Activated naive CD8-positive, alpha-beta T cell treated with anti-CD3 and anti-CD28 coated beads for 36 hours (primary cell): ENCODE measurements around the gene POU6F2. TPM values are rescaled to one million over a fixed set of nuclear protein-coding genes. Genes with fewer than 3 reads are reported as not detected.
A peak's percentile ranks its signal among the peaks of the same experiment; 100 is the strongest.

Source experiments
- DNase-seq: peaks from one replicate; pipeline ENCODE4 v3.0.0; 2021
- H3K27ac Mint-ChIP-seq: one replicate; pipeline ENCODE4 v1.8.0; 2022; ENCODE audit warnings: mild to moderate bottlenecking, moderate library complexity, mixed read lengths
- H3K27me3 Mint-ChIP-seq: one replicate; pipeline ENCODE4 v1.8.0; 2022; ENCODE audit warnings: mild to moderate bottlenecking, mixed read lengths
- H3K36me3 Mint-ChIP-seq: one replicate; pipeline ENCODE4 v1.8.0; 2021; ENCODE audit warnings: mild to moderate bottlenecking, mixed read lengths
- H3K4me1 Mint-ChIP-seq: one replicate; pipeline ENCODE4 v1.8.0; 2021; ENCODE audit warnings: mixed read lengths
- H3K4me3 Mint-ChIP-seq: one replicate; pipeline ENCODE4 v1.8.0; 2022; ENCODE audit warnings: mild to moderate bottlenecking, moderate library complexity, mixed read lengths
- H3K9me3 Mint-ChIP-seq: one replicate; pipeline ENCODE4 v1.8.0; 2022; ENCODE audit warnings: mixed read lengths
- total RNA-seq, 2 experiments: library from RNA; stranded (reverse); gene quantifications; one replicate each; pipeline ENCODE4 v1.2.3, GENCODE V29; 2021

POU6F2 gene
- total RNA-seq, 2 experiments from 2014 or later: not detected

DNA sequence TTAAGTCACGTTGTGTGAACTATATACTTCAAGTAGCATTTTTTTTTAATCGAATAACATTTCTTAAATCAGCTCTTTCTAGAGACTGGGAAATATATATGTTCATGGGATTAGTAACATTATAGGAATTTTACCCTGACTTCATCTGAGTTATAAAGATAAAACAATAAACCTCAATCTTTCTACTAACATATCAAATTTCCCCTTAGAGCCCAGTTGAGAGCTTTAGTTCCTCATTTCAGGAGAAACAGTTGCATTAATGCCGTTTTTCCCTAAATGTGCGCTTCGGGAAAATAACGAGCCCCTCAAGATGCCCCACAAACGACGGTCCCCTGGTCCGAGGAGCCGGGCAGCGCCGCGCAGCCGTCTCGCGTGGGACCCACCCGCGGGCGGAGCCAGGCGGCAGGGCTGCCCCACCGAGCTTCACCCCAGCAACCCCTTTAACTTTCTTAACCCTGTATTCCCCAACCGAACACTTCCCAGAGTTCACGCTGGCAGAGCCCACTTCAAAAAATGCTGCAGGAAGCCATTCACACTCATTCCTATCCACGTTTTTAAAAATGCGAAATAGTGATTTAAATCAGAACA is 436.0 kb downstream of the POU6F2 start:
- no peaks in the 10 kb centered on the region for H3K9me3 Mint-ChIP-seq
- H3K27me3 Mint-ChIP-seq: peaks cover 48% of the 10 kb centered on the region
- H3K27ac Mint-ChIP-seq: no peak overlapping the region
- no peaks in the 10 kb centered on the region for H3K36me3 Mint-ChIP-seq
- peaks cover 4% of the 10 kb centered on the region for H3K4me1 Mint-ChIP-seq
- DNase-seq: no peak
- H3K4me3 Mint-ChIP-seq: peak overlapping the region; percentile 73

DNA sequence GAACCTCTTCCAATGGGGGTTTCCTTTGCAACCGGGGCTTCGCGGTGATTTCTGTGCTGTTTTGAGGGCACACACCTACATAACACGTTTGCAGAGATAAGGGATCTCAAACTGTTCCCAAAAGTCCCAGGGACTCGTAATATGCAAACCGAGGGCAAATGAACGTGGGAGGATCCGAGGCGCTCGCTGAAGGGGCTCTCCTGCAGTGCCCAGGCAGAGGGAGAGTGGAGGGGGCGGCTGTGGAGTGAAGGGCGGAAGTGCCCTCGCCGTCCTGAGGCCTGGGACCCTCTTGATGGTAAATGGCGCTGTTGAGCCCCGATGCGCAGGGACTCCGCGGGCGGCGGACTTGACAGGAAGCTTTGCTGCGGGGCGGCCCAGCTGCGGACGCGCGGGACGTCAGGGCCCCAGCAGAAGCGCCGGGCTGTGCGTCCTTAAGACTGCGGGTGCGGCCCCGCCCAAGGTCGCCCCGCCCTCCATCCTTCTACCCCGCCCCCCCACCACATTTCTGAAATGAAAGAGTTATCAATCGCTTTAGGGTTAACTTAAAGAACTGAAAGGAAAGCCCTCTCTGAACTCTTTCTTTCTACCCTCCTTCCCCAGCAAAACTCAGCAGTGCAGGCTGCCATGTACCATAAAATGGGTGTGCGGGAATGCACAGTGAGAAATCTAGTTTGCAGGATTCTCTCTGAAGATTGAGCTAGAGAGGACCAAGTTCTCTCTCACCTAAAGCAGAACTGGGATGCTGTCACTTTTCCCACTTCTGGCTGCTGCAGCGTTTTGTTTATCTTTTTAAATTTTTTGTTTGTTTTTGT is 436.7 kb downstream of the POU6F2 start:
- peak; percentile 65 for DNase-seq
- no peak overlapping the region for H3K27ac Mint-ChIP-seq
- no peaks in the 10 kb centered on the region for H3K36me3 Mint-ChIP-seq
- peaks cover 52% of the 10 kb centered on the region for H3K27me3 Mint-ChIP-seq
- H3K4me1 Mint-ChIP-seq: peaks cover 4% of the 10 kb centered on the region
- H3K9me3 Mint-ChIP-seq: no peaks in the 10 kb centered on the region
- H3K4me3 Mint-ChIP-seq: peak overlapping the region; percentile 73

DNA sequence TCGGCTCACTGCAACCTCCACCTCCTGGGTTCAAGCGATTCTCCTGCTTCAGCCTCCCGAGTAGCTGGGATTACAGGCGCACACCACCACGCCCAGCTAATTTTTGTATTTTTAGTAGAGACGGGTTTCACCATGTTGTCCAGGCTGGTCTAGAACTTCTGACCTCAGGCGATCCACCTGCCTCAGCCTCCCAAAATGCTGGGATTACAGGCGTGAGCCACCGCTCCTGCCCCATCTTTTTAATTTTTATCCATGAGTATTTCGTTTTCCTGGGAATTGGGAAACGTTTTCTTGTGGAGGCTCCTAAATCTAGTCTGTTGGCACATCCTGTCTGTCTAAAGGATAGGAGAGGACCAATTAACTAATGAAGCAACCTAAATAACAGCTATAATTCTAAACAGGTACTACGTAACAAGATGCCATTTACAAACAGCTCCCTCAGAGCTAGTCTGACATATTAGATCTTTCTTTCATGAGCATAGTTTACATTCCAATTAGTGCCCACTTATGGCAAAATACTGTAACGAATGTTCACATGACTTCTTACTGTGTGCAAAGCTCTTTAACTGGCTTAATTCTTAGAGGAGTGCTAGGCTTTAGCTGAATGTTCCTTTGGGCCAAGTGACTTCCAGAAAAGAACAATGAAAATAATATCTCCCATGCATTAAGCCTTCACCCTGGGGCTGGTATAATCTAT is 437.5 kb downstream of the POU6F2 start:
- DNase-seq: no peak
- Mint-ChIP-seq H3K4me3 (peak overlapping the region; percentile 73), H3K9me3 (no peaks in the 10 kb centered on the region), H3K27me3 (peaks cover 51% of the 10 kb centered on the region), H3K4me1 (peaks cover 4% of the 10 kb centered on the region), H3K27ac (no peak overlapping the region), H3K36me3 (no peaks in the 10 kb centered on the region)

DNA sequence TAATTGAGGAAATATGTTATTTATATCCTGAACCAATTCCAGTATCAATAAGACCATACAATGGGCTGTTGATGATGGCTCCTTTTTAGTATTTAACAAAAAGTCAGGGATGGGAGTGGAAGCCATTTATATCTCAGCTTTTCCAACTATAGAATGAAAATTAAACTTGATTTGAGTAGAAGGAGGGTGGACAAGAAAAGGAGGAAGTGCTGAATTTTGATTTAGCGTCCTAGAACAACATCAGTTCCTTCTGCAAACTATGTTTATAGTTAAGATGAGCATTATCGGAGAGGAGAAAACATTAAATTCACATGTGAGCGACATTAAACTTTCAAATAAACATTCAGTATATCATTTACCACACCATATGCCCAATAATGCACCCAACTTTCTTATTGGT is 439.2 kb downstream of the POU6F2 start:
- Mint-ChIP-seq H3K4me1 (peaks cover 4% of the 10 kb centered on the region), H3K36me3 (no peaks in the 10 kb centered on the region)

DNA sequence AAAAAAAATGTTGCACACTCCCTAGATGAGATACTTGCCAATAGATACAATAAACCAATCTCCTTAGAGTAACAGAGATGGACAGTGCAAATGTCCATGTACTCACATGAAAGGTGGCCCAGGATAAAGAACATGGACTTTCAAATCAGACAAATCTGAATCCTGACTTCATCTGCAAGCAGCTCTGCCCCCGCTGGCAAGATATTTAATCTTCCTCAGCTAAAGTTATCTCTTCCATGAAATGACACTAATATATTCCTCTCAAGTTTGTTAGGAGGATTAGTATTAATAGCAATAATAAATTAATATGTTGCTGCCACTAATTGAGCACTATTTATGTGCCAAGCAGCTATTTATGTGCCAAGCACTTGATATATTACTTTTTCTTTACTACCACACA is 439.9 kb downstream of the POU6F2 start:
- Mint-ChIP-seq H3K36me3 (no peaks in the 10 kb centered on the region), H3K4me3 (no peak overlapping the region), H3K27ac (no peak overlapping the region), H3K27me3 (peaks cover 46% of the 10 kb centered on the region), H3K9me3 (no peaks in the 10 kb centered on the region), H3K4me1 (peaks cover 4% of the 10 kb centered on the region)
- no peak for DNase-seq

More for the DNA sequence above, 439.2 kb downstream of the POU6F2 start:
- Mint-ChIP-seq H3K27ac (no peak overlapping the region), H3K27me3 (peaks cover 46% of the 10 kb centered on the region), H3K9me3 (no peaks in the 10 kb centered on the region), H3K4me3 (no peak overlapping the region)
- no peak for DNase-seq

DNA sequence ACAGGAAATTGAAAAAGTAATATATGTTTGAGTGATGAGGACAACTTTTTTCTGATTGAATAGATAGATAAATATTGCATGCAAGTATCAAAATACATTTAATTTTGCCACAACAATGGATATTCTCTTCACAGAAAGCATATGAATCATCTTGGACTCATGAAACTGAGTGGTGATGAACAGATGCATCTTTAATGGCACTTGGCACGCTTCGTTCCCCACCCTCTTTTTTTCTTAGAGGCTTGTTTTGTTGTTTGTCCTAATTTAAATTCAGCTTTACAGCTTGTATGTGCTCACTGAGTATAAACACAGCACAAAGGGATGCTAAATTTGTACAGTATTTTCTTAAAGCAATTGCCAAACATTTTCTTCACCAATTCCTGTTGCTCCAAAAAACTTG is 443.5 kb downstream of the POU6F2 start:
- Mint-ChIP-seq H3K27me3 (peaks cover 31% of the 10 kb centered on the region), H3K9me3 (no peaks in the 10 kb centered on the region), H3K4me1 (no peaks in the 10 kb centered on the region), H3K4me3 (no peak overlapping the region), H3K36me3 (no peaks in the 10 kb centered on the region), H3K27ac (no peak overlapping the region)
- DNase-seq: no peak

DNA sequence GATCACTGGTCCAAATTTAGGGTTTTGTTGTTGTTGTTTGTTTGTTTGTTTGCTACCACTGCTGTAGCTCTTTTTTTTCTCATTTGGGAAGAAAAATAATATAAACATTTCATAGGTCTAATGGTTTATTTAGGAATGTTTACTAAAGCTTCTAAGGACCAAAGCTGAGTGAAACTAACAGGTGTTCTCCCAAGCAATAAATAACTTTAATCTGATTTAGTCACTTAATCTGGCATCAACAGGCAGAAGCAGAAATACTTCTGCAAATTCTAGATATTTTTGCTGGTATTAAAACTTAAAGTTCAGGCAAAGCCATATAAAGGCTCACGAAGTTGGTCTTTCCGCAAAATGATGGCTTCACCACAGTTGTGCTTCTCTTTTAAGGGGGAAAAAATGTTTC is 444.0 kb downstream of the POU6F2 start:
- DNase-seq: no peak
- Mint-ChIP-seq H3K36me3 (no peaks in the 10 kb centered on the region), H3K27me3 (peaks cover 31% of the 10 kb centered on the region), H3K27ac (no peak overlapping the region), H3K9me3 (no peaks in the 10 kb centered on the region), H3K4me3 (no peak overlapping the region), H3K4me1 (no peaks in the 10 kb centered on the region)

DNA sequence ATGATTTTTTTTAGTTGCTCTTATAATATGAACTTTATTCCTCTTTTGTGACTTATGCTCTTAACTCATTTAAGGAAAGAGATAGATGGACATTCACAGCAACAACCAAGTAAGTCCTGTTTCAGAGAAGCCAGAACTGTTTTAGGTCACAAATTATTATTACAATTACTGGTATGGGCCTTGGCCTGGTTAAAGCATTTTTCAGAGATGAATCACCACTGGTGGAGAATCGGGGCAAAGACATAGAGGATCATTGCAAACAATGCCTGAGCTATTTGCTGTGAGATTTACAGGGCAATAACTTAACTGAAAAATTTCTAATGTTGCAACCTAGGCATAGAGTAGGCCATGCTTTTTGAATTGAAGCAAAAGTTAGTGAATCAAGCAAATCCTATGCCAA is 450.5 kb downstream of the POU6F2 start:
- Mint-ChIP-seq H3K36me3 (no peaks in the 10 kb centered on the region), H3K27ac (no peak overlapping the region), H3K27me3 (peaks cover 12% of the 10 kb centered on the region), H3K9me3 (no peaks in the 10 kb centered on the region), H3K4me1 (no peaks in the 10 kb centered on the region), H3K4me3 (no peak overlapping the region)
- DNase-seq: no peak

DNA sequence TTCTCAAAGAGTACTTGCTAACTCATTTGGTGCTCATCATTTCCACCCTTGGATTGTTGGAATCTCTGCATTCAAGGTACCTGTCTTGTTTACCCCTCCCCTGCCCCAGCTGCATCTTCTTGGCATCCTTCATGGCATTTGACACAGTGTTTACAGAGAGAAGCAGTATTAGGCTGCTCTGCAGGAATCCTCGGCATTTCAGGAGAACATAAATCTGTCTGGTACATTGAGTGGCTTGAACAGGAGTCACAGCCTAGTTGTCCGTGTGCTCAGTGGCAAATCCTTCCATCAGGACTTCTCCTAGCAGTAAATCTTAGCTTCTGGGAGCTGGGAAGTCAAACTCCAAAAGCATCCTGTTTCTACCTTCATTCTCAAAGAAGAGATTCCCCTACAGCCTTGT is 451.7 kb downstream of the POU6F2 start:
- no peak overlapping the region for H3K27ac Mint-ChIP-seq
- no peaks in the 10 kb centered on the region for H3K9me3 Mint-ChIP-seq

DNA sequence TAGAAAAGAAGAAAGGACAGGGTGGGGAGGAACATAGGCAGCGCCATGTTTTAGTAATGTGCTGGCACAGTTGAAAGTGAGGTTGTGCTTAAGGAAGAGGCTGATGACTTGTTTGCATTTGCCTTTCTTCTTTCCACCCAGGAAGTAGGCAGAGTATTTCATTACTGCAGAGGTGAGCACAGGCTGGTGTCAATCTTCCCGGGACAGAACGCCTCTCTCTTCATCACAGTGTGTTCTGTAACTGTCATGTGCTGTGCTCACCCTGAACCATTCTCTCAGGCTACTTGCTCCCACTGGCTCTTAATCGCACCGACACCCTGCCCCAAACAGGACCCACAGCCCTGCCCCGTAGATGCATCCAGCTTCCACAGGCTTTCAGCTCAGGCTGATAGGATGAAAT is 452.7 kb downstream of the POU6F2 start:
- Mint-ChIP-seq H3K4me1 (no peaks in the 10 kb centered on the region), H3K36me3 (no peaks in the 10 kb centered on the region), H3K9me3 (no peaks in the 10 kb centered on the region), H3K4me3 (no peak overlapping the region), H3K27me3 (peaks cover 10% of the 10 kb centered on the region), H3K27ac (no peak overlapping the region)
- DNase-seq: no peak

More for the DNA sequence above, 451.7 kb downstream of the POU6F2 start:
- Mint-ChIP-seq H3K27me3 (peaks cover 12% of the 10 kb centered on the region), H3K4me1 (no peaks in the 10 kb centered on the region), H3K36me3 (no peaks in the 10 kb centered on the region), H3K4me3 (no peak overlapping the region)
- no peak for DNase-seq

DNA sequence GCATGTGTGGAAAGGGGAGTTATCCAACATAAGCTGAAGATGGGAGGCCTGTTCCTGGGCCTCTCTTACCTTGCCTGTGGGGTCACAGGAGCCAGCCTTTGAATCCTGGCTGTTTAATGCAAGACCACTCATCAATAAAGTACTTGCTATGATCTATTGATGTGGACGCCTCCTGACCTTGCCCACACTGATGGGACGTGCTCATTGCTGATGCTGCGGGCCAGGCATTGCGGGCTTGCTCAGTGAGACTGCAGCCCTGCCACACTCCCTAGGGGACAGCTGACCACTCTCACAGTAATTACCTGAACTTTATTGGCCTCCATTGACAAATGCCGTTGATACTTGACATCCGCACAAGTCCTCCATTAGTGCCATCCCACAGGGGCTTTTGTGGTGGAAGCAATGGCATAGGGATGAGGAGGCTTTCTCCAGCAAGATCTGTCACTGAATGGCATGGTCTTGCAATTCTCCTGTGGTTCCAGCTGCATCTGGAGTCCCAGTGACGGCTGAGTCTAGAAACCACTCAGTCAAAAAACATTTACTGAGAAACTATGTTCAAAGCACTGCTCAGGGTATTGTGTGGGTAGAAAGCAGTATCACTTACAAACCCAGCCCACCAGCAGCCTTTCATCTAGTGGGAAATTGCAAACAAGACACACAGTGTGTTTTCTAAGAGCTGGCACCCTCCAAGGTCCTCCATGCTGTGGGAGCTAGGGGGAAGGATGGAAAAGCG is 453.4 kb downstream of the POU6F2 start:
- Mint-ChIP-seq H3K4me3 (no peak overlapping the region), H3K27ac (no peak overlapping the region), H3K4me1 (no peaks in the 10 kb centered on the region), H3K36me3 (no peaks in the 10 kb centered on the region), H3K9me3 (no peaks in the 10 kb centered on the region), H3K27me3 (peaks cover 6% of the 10 kb centered on the region)
- DNase-seq: no peak

DNA sequence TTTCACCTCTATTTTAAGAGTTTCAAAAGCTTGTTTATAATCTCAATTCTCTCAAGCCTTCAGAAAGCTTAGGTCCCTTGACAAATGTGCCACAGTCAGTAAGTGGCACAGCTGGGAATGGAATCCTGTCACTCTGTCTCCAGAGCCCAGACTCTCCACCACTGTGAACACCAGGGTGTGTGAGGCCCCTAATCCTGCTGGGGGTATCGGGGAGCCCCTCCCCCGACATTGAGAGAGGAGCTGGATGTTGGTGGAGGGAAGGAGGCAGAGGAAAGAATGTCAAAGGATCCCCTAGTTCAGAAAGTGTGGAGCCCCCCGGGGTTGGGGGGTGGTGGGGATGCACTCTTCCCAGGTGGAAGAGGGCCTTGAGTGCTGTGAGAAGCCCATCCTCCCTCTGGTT is 454.7 kb downstream of the POU6F2 start:
- Mint-ChIP-seq H3K9me3 (no peaks in the 10 kb centered on the region), H3K4me1 (no peaks in the 10 kb centered on the region), H3K27me3 (peaks cover 5% of the 10 kb centered on the region), H3K36me3 (no peaks in the 10 kb centered on the region), H3K4me3 (no peak overlapping the region), H3K27ac (no peak overlapping the region)
- no peak for DNase-seq

DNA sequence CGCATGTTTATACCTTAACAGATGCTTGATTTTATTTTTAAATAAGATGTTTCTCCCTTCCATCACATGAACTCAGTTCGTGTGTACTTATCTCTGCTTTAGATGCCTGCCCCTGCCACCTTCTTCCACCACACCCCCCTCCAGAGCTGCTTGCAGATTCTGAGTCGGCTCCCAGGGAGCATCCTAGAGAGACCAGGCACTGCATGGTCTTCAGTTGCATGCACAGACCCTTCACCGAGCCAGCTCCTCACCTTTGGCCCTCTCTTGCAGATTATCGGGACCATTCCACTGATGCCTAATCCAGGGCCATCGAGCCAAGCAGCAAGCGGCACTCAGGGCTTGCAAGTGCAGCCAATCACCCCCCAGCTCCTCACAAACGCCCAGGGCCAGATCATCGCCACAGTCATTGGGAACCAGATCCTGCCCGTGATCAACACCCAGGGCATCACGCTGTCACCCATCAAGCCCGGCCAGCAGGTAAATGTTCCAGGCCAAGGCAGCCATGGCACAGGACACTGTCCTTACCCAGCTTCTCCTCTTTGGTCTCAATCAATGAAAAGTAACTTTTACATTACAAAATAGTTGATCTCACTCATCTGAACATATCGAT is 455.2 kb downstream of the POU6F2 start:
- no peak overlapping the region for H3K27ac Mint-ChIP-seq

DNA sequence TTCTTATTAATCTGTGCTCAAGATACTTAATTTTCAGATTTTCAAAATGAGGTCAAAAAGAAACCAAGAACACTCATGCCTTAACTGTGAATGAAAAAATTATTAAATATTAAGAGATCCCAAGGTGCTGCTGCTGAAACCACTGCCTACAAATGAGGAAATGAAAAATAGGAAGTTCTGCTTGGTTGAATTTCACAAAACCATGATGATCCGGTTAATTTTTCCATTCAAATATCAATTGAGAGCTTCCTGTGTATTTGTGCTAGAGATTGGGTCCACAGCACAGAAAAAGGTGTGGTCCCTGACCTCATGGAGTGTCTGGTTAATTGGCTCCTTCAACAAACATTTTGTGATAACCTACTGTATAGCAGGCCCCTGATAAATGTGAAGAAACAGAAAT is 455.8 kb downstream of the POU6F2 start:
- H3K9me3 Mint-ChIP-seq: no peaks in the 10 kb centered on the region
- no peak for DNase-seq
- H3K27ac Mint-ChIP-seq: no peak overlapping the region
- no peaks in the 10 kb centered on the region for H3K36me3 Mint-ChIP-seq
- no peak overlapping the region for H3K4me3 Mint-ChIP-seq
- H3K4me1 Mint-ChIP-seq: no peaks in the 10 kb centered on the region
- peaks cover 14% of the 10 kb centered on the region for H3K27me3 Mint-ChIP-seq

More for the DNA sequence above, 455.2 kb downstream of the POU6F2 start:
- Mint-ChIP-seq H3K4me1 (no peaks in the 10 kb centered on the region), H3K4me3 (no peak overlapping the region), H3K36me3 (no peaks in the 10 kb centered on the region), H3K27me3 (peaks cover 9% of the 10 kb centered on the region), H3K9me3 (no peaks in the 10 kb centered on the region)
- no peak for DNase-seq

DNA sequence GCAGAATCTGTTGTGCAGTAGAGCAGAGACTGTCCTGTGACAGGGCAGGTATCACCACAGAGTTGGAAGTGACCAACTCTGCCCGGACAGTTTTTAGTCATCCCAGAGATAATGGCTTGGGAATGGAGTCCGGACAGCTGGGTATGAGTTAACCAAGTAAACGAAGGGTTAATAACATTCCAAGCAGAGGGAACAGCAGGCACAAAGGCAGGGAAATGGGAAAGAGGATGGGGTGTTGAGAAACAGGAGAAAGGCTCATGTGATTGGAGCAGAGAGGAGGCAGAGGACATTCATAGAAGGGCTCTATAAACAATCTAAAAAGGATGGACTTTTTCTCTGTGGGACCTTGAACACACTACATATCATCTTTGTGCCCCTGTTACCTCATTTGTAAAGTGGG is 456.3 kb downstream of the POU6F2 start:
- Mint-ChIP-seq H3K36me3 (no peaks in the 10 kb centered on the region), H3K4me3 (no peak overlapping the region), H3K27ac (no peak overlapping the region), H3K4me1 (no peaks in the 10 kb centered on the region), H3K9me3 (no peaks in the 10 kb centered on the region), H3K27me3 (peaks cover 16% of the 10 kb centered on the region)
- no peak for DNase-seq
